Measurements from ENCODE around the gene GIT1.

Gene GIT1

DNA sequence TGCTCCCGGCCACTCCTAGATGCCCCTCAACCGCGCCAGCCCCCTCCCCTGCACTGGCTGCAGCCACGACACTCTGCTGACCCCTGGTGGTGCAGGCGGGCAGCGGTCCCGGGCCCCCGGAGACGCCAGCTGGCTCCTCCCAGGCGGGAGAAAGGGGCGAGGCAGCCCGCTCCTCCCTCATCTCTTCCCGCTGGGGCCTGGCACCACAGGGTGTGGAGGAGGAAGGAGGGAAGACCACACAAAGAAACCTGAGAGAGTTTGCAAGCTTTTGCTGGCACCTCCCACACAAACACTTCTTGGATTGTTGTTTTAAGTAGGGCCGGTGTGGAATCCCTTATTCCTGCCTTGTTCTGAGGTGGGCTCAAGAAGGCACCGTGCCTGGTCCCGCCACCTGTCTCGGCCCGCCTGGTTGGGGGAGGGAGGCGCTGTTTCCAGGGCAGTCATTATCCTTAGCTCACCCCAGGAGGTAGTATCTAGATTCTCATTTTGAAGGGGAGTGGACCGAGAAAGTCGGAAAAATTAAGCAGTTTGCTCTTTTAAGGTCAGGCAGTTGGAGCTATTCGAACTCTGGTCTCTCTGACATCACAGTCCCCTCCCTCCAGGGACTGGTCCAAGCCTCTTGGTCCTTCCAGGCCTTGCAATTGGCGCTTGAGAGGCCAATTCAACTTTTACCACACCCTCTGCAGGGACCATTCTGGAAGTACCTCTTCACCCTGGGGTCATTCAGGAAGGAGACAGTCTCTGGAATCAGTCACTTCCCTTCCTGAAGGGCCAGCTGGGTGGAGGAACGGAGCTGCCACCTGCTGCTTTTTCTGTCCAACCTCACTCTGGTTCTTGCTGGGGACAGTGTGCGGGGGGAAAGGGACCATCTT is 2.5 kb upstream of the GIT1 start:
- H3K27me3 Mint-ChIP-seq: no peaks in the 10 kb centered on the region
- peak; percentile 91 for DNase-seq
- H3K9me3 Mint-ChIP-seq: no peaks in the 10 kb centered on the region
- peaks cover 21% of the 10 kb centered on the region for H3K36me3 Mint-ChIP-seq (ENCODE audit: low read depth)
- H3K27ac Mint-ChIP-seq: peak overlapping the region; percentile 92
- H3K4me3 Mint-ChIP-seq: peak overlapping the region; percentile 79
- peaks cover 56% of the 10 kb centered on the region for H3K4me1 Mint-ChIP-seq (ENCODE audit: low read depth)

DNA sequence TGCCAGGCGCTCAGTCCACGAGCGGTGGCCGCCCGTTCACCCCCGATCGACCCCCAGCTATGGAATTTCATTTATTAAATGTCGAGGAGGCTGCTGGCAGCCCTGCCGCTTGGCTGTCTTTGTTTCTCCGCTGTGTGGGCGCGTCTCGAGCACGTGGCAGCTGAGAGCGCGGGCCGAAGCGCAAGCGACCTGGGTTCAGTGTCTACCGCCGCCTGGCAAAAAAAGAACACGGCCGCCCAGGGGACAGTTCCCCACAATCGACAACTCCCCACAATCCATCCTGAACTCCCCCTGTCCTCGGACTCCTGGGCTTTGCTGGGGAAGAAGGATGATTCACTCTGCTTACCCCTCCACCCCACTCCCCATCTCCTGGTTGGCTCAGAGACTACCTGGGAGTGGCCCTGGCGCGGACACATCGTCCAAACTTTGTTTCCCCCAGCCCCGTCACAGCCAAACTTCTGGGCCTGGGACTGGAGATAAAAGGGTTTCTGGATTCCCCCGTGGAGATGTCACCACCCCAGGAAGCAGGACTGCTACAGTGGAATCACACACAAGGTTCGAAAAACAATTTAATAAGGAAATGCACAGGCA is 1.8 kb upstream of the GIT1 start:
- Mint-ChIP-seq H3K27me3 (no peaks in the 10 kb centered on the region), H3K27ac (peak overlapping the region; percentile 92), H3K4me3 (peak overlapping the region; percentile 79), H3K4me1 (ENCODE audit: low read depth) (peaks cover 63% of the 10 kb centered on the region), H3K9me3 (no peaks in the 10 kb centered on the region), H3K36me3 (ENCODE audit: low read depth) (peaks cover 22% of the 10 kb centered on the region)
- peak; percentile 74 for DNase-seq

DNA sequence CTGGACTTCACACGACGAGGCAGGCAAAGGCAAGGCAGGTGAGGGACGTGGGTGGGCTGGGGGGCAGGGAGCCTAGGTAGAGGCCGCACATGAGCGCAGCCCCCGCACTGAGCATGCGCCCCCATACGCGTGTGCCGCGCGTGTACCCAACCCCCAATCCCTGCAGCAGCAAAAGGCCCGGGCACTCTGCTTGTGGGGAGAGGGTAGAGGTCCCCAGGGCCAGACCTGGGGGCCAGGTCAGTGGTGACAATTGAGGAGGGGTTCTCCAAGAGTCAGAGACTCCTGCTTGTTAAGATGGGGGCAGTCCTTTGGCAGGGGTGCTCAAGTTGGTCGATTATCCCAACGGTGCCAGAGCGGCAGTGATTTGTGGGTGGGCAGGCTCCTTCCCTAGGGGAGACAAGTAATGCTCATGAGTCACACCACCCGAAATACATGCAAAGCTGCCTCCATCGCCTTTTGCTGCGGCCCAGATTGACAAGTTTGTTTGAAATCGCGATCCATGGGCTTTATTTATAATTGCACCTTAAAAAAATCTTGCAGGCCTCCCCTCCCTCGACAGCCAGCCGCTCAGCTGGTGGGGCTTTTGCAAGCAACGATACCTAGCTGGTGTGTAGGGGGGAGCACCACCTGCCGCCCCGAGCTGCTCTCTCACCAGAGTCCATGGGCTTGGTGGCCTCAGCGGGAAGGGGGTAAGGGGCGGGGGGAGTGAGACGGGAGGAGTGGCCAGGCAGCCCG is 1.1 kb upstream of the GIT1 start:
- no peaks in the 10 kb centered on the region for H3K9me3 Mint-ChIP-seq
- H3K4me1 Mint-ChIP-seq (ENCODE audit: low read depth): peaks cover 70% of the 10 kb centered on the region
- H3K4me3 Mint-ChIP-seq: peak overlapping the region; percentile 79
- DNase-seq: peak; percentile 60
- no peaks in the 10 kb centered on the region for H3K27me3 Mint-ChIP-seq
- peaks cover 24% of the 10 kb centered on the region for H3K36me3 Mint-ChIP-seq (ENCODE audit: low read depth)
- H3K27ac Mint-ChIP-seq: peak overlapping the region; percentile 92

DNA sequence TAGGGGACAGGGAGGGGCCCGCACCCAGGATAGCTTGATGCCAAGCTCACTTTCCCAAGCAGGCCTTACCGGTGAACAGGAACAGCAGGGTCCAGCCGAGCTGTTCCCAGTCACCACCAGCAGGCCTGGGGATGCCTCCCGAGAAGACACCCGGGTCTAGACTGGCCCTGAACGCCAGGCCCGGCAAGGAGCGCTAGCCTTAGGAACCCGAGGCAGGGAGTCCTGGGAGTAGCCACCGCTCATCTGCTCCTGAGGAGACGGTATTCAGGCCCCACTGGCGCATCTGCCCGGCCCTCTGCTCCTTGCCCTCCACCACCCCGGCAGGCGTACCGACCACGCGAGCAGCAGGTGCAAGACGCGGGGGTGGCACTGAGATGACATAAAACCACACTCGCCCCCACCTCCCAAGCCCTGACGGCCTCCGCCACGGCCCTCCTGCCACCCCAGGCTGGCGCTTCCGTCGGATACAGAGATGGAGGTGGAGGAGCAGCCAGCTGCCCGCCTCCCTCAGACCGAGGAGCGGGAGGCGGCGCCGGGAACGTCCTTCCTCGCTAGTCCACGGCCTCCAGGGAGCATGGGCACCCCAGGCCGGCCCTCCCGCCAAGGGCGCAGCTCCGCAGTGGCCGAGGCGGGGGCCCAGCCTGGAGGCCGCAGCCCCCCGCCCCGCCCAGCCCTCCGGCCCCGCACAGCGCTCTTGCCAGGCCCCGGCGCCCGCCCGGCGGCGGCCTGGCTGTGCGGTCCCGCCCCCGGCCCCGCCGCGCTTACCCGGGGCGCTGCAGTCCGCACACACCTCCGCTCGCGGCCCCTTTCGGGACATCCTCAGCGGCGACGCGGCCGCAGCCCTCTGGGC is 661 bp downstream of the GIT1 start:
- Mint-ChIP-seq H3K27ac (peak overlapping the region; percentile 94), H3K9me3 (no peaks in the 10 kb centered on the region), H3K4me3 (peak overlapping the region; percentile 96), H3K36me3 (ENCODE audit: low read depth) (peaks cover 27% of the 10 kb centered on the region), H3K4me1 (ENCODE audit: low read depth) (peaks cover 75% of the 10 kb centered on the region), H3K27me3 (no peaks in the 10 kb centered on the region)
- DNase-seq: peak; percentile 73

DNA sequence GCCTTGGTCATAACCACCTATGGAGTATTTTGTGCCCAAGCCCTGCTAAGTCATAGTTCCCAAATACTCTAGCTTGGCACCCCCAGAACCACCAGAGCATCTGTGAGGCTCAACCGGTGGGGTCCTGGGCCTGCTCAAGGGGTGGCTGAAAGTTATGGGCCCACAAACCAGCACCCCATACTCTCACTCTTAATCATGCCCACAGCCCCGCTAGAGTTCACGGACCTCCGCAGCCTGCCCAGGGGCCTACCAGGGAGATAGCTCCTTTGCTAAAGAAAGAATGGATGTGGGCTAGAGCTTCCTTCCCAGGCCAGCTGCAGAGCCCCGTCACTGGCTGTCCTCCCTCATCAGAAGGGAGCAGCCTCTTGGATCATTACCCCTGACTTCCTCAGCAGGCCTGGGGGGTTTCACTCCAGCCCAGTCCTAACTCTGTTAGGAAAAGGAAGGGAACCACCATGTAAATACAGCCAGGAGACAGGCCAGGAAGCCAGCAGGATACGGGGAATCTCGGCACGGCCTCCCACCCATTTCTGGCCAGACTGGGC is 1.4 kb downstream of the GIT1 start:
- Mint-ChIP-seq H3K27ac (peak overlapping the region; percentile 94), H3K4me3 (peak overlapping the region; percentile 96), H3K9me3 (no peaks in the 10 kb centered on the region), H3K27me3 (no peaks in the 10 kb centered on the region), H3K4me1 (ENCODE audit: low read depth) (peaks cover 78% of the 10 kb centered on the region), H3K36me3 (ENCODE audit: low read depth) (peaks cover 33% of the 10 kb centered on the region)
- DNase-seq: no peak

DNA sequence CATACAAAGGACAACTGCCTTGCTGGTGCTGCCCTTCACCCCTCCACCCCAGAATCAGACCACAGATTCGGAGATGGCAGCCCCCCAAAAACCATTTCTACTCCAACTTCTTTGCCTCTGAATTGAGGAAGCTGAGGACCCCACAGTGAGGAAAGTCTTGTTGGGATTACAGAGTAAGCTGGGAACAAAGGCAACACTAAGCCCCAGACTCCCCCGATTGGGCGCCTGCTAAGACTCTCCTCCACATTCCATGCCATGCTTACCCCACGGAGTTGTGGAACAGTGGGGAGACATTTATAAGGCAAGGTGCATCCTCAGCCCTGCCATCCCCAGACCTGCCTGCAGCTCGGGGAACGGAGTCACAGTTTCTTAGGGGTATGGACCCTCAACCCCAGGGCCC is 1.9 kb downstream of the GIT1 start:
- H3K9me3 Mint-ChIP-seq: no peaks in the 10 kb centered on the region
- peak overlapping the region; percentile 94 for H3K27ac Mint-ChIP-seq
- DNase-seq: no peak
- no peaks in the 10 kb centered on the region for H3K27me3 Mint-ChIP-seq
- H3K4me1 Mint-ChIP-seq (ENCODE audit: low read depth): peaks cover 74% of the 10 kb centered on the region
- H3K4me3 Mint-ChIP-seq: peak overlapping the region; percentile 96
- H3K36me3 Mint-ChIP-seq (ENCODE audit: low read depth): peaks cover 38% of the 10 kb centered on the region

DNA sequence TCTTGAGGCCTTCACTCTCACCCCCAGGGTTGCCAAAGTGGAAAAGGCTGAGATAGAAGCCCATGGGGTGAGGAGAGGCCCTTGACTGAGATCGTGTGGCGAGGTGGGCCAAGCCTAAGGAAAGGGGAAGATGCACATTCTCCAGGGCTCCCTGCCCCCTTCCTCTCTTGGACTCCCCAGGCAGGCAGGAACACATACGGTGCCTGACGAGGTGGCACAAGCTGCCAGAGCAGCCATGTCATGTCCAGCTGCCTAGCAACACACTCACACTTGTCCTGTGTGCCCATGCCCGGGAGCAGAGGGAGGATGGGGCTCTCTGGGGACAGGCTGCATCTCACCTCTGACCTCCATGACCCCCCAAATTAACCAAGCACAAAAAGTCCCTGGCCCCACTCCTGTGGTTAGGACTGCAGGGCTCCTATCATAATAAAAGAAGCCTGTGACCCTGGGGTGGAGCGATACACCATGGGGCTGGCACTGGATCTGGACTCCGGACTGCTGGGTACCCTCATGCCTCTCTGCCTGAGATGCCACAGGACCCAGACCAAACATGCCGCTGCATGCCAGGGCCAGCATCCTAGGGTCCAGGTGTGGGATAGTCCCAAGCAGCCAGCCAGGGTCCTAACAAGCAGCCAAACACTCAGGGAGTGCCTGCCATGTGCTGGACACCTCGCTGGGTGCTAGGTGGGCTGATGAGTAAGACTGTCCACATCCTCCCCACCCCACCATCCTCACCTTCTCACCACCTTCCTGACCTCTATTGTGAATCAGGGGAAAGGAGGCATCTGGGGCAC is 2.6 kb downstream of the GIT1 start:
- peaks cover 71% of the 10 kb centered on the region for H3K4me1 Mint-ChIP-seq (ENCODE audit: low read depth)
- H3K9me3 Mint-ChIP-seq: no peaks in the 10 kb centered on the region
- H3K36me3 Mint-ChIP-seq (ENCODE audit: low read depth): peaks cover 45% of the 10 kb centered on the region
- peak overlapping the region; percentile 94 for H3K27ac Mint-ChIP-seq
- no peaks in the 10 kb centered on the region for H3K27me3 Mint-ChIP-seq
- no peak for DNase-seq
- peak overlapping the region; percentile 96 for H3K4me3 Mint-ChIP-seq

DNA sequence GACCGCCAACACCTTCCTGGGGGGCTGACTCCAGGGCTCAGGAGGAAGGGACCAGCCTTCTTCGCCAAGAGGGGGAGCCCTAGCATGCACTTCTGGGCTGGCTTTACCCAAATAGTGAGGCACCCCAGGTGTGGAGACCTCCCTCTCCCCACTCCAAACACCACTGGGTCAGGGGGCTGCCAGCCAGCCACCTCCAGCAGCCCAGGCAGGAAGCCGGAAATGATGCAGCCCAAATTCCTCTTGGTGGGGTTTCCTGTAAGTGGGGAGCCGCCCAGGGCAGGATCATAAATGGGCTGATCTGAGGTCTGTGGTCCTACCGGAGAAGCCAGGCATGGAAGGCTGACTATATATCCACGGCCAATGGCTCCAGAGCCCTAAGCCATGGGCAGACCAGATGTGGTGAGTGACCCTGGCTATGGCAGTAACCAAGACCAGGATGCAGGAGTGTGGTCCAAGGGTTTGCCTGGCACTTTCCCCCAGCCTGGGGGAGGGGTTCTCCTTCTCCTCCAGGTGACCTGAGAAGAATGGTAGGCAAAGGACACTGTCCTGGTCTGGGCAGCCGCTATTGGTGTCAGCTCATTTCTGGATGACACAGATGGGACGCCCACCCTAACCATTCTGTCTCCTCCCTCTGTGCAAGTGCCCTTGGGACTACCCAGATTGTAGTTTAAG is 4.2 kb downstream of the GIT1 start:
- Mint-ChIP-seq H3K36me3 (ENCODE audit: low read depth) (peaks cover 62% of the 10 kb centered on the region), H3K9me3 (no peaks in the 10 kb centered on the region), H3K4me3 (peak overlapping the region; percentile 51), H3K27me3 (no peaks in the 10 kb centered on the region), H3K4me1 (ENCODE audit: low read depth) (peaks cover 66% of the 10 kb centered on the region), H3K27ac (peak overlapping the region; percentile 94)
- no peak for DNase-seq

DNA sequence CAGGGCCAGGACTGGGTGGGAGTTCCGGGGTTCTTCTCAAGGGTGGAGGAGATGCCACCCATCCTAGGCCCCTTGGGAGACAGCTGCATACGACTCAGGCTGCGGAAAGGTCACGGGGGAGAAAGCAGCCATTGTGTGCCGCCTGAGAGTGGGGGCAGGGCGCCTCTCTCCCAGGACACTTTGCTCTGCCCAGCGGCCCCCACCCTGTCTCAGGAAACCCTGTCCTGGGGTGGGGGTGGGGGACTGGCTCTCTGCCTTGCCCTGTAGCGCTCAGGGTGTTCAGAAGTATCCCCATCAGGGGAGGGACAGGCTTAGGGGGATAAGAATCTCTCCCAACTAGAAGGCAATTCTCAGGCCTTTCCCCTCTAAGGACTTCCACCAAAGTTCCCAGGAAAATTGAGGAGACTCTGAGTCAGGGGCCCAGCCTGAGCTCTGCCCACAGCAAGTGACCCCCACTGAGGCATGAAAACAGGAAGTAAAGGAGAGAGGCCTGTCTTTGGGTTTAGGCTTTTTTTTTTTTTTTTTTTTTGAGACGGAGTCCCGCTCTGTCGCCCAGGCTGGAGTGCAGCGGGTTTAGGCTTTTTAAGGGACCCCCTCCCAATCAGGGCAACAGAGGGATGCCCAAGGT is 4.9 kb downstream of the GIT1 start:
- no peak overlapping the region for H3K4me3 Mint-ChIP-seq
- H3K27me3 Mint-ChIP-seq: no peaks in the 10 kb centered on the region
- DNase-seq: no peak
- peak overlapping the region; percentile 94 for H3K27ac Mint-ChIP-seq
- no peaks in the 10 kb centered on the region for H3K9me3 Mint-ChIP-seq
- peaks cover 65% of the 10 kb centered on the region for H3K4me1 Mint-ChIP-seq (ENCODE audit: low read depth)
- peaks cover 68% of the 10 kb centered on the region for H3K36me3 Mint-ChIP-seq (ENCODE audit: low read depth)

DNA sequence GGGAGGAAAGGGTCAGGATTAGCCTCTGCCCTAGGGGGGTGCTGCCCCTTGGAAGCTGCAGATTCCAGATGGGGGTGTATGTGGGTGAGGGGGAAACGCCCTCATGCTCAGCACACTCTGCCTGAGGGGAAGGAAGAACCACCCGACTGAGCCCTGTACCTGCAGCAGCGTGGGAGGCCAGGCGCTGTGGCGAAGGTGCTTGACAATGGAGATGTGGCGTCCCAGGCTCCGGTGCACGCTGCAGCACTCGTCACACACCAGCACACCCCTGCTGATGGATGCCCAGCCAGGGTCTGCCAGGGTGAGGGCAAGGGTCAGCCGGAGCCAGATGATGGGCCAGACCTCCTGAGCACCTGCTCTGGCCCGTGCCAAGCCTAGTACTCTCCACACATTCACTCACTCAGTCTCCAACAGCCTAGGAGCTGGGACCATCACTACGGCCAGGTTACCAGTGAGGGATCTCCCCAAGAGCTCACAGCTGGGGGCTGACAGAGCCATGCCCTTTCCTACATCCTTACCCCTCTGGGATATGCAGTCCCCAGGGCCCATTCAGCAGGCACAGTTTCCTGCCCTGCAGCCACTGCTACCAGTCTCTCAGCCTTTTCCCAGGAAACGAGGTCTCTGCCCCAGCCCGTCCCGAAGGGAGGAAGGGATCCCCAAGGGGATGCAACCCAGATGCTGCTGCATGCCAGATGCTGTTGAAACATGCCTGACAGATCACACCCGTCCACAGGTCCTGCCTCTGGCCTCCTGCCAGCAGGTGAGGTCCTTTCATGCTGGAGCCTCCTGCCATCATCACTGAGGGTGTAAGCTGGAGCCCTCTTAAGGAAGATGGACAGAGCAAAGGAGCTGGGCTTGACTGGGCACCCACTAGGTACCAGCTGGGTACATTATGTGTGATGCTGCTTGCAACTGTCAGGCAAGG is 5.9 kb downstream of the GIT1 start:
- H3K36me3 Mint-ChIP-seq (ENCODE audit: low read depth): peaks cover 76% of the 10 kb centered on the region
- peaks cover 65% of the 10 kb centered on the region for H3K4me1 Mint-ChIP-seq (ENCODE audit: low read depth)
- H3K9me3 Mint-ChIP-seq: no peaks in the 10 kb centered on the region
- no peak for DNase-seq
- H3K27ac Mint-ChIP-seq: peak overlapping the region; percentile 94
- no peak overlapping the region for H3K4me3 Mint-ChIP-seq
- no peaks in the 10 kb centered on the region for H3K27me3 Mint-ChIP-seq

DNA sequence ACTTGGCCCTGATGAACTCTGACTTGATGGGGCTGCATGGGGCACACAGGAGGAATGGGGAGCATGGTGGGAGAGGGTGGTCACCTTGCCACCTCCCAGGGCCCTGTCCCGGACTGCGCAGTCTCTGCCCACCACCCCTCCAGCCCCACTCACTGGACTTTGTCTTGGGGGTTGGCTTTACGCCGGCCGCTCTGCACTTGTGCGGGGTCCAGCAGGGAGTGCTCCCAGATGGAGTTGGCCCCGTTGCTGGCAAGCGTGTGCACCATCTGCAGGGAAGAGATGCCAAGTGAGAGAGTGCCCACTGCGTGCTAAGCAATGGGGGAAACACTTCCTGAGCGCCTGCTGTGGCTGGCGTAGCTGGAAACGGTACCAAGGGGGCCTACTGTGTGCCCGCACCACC is 6.7 kb downstream of the GIT1 start:
- H3K27ac Mint-ChIP-seq: peak overlapping the region; percentile 67

More for the DNA sequence above, 6.7 kb downstream of the GIT1 start:
- Mint-ChIP-seq H3K9me3 (no peaks in the 10 kb centered on the region), H3K27me3 (no peaks in the 10 kb centered on the region), H3K36me3 (ENCODE audit: low read depth) (peaks cover 76% of the 10 kb centered on the region), H3K4me1 (ENCODE audit: low read depth) (peaks cover 60% of the 10 kb centered on the region), H3K4me3 (no peak overlapping the region)
- no peak for DNase-seq
